ENCODE measurements around the gene NAGK. TPM values are rescaled to one million over a fixed set of nuclear protein-coding genes. Genes with fewer than 3 reads are reported as not detected.
"Not testable (repeated sequence)": the region's sequence is repeated elsewhere in the genome, so short reads cannot be mapped to it uniquely, and the experiment has no call there.

The NAGK gene
- total and polyA plus RNA-seq, 2 donors (not counting 3 experiments of a cell fraction or from before 2014, with no cell fraction given): 130 to 184 TPM

DNA sequence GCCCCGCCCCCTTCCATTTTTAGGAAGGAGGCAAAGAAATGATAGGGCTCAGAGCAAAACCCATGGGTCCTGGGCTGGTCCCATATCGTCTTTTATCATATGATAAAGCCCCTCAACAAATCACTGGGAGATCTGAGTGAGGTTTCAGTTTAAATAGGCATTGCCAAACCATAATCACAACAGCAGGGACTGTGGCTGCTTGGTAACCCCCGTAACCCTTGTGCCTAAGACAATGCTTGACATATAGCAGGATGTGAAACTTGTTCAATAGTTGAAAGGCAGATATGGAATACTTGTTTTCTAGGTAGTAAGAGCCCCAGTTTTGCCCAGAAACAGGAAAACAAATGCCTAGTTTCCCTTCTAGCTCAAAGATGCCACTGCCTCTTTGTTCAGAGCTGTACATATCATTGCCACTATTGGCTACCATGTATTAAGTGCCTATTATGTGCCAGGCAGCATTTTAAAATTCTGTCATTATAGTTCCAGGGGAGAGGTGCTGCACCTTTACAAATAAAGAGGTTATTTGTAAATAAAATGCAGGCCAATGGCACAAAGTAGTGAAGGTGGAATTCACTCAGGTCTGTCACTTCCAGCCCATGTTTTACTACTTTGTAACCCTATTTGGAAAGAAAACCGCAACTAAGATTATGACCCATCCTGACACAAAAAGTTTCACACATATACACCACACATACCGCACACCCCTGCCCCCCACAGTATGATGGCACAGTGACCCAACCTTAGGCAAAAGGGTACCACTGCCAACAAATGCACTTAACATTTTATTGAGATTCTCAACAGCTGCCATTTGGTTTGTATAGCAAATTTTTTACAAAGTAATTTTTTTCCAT is 14.2 kb downstream of the NAGK start:
- no peak for FAIRE-seq
- H3K9me3 ChIP-seq (replicated peaks; ENCODE audit: control insufficient read depth, insufficient read depth, low read length): no peaks in the 10 kb centered on the region
- no peak overlapping the region for H3K27ac ChIP-seq (ENCODE audit: insufficient read depth, low read depth, low read length)
- no peak overlapping the region for H3K9ac ChIP-seq (replicated peaks; ENCODE audit: extremely low read depth, insufficient read depth, low read length)
- H3K4me3 ChIP-seq (replicated peaks in 1 of 3; ENCODE audit: insufficient read depth in 1 of 3, low read depth in 1 of 3, low read length in 3 of 3): no peak overlapping the region
- H2AFZ ChIP-seq (ENCODE audit: low read depth, low read length): no peak overlapping the region
- no peak overlapping the region for H3K4me2 ChIP-seq (ENCODE audit: insufficient read depth, low read length)
- ChIA-PET POLR2A (no interaction called here), CTCF (interaction anchor here (2.7 kb wide), 1 partner anchor 18 kb away, joined by 10 read pairs; no protein-coding TSS in a partner anchor)
- no peak for DNase-seq (ENCODE audit: low read depth, low spot score)
- no peaks in the 10 kb centered on the region for H4K20me1 ChIP-seq (replicated peaks; ENCODE audit: control insufficient read depth, extremely low read depth, insufficient read depth, low read length)
- peaks cover 0 to 3% of the 10 kb centered on the region in 2 experiments for H3K27me3 ChIP-seq (ENCODE audit: control insufficient read depth in 2 of 2, insufficient read depth in 2 of 2, low read length in 2 of 2)
- TF ChIP-seq POLR2AphosphoS5 (IDR thresholded peaks at IDR 0.05; ENCODE audit: insufficient read depth, low read depth, low read length) (no peak), JUN (IDR thresholded peaks at IDR 0.05; ENCODE audit: borderline replicate concordance, insufficient read depth, insufficient read length, low read depth) (no peak), FOS (IDR thresholded peaks at IDR 0.05; ENCODE audit: borderline replicate concordance, insufficient read depth, low read length) (no peak), MYC (IDR thresholded peaks at IDR 0.05; ENCODE audit: low read depth, low read length) (no peak), POLR2A (IDR thresholded peaks at IDR 0.05; ENCODE audit: low read depth, low read length) (no peak), GATA2 (IDR thresholded peaks at IDR 0.05; ENCODE audit: insufficient read depth, insufficient read length, low read depth, low read length) (no peak), EZH2 (IDR thresholded peaks at IDR 0.05; ENCODE audit: borderline replicate concordance, low read depth, low read length, severe bottlenecking) (no peak)
- TF ChIP-seq, protein P1, sequence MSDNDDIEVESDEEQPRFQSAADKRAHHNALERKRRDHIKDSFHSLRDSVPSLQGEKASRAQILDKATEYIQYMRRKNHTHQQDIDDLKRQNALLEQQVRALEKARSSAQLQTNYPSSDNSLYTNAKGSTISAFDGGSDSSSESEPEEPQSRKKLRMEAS (IDR thresholded peaks at IDR 0.05; ENCODE audit: insufficient read depth, insufficient read length): no peak
- TF ChIP-seq, protein P2, sequence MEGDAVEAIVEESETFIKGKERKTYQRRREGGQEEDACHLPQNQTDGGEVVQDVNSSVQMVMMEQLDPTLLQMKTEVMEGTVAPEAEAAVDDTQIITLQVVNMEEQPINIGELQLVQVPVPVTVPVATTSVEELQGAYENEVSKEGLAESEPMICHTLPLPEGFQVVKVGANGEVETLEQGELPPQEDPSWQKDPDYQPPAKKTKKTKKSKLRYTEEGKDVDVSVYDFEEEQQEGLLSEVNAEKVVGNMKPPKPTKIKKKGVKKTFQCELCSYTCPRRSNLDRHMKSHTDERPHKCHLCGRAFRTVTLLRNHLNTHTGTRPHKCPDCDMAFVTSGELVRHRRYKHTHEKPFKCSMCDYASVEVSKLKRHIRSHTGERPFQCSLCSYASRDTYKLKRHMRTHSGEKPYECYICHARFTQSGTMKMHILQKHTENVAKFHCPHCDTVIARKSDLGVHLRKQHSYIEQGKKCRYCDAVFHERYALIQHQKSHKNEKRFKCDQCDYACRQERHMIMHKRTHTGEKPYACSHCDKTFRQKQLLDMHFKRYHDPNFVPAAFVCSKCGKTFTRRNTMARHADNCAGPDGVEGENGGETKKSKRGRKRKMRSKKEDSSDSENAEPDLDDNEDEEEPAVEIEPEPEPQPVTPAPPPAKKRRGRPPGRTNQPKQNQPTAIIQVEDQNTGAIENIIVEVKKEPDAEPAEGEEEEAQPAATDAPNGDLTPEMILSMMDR (IDR thresholded peaks at IDR 0.05; ENCODE audit: extremely low read depth in 1 of 2, insufficient read depth in 1 of 2, low read depth in 1 of 2, low read length in 2 of 2): no peak
- TSS peak; percentile 4 for BruUV-seq (replicated peaks)
- intact Hi-C loops (cut with micrococcal nuclease): no loop called here
- no peaks in the 10 kb centered on the region for H3K4me1 ChIP-seq (ENCODE audit: control insufficient read depth, extremely low read depth, insufficient read depth, low read length)
- H3K79me2 ChIP-seq (ENCODE audit: control insufficient read depth, insufficient read depth, low read length): no peaks in the 10 kb centered on the region
- H3K36me3 ChIP-seq (ENCODE audit: control insufficient read depth in 2 of 2, extremely low read depth in 1 of 2, insufficient read depth in 2 of 2, low read length in 2 of 2): peaks cover 0 to 11% of the 10 kb centered on the region in 2 experiments
- dilution Hi-C loops (cut with MboI; ENCODE audit: extremely low pct_ligation_motif_present, low sequenced_read_pairs): no loop called here
- H3K9me1 ChIP-seq (replicated peaks; ENCODE audit: control insufficient read depth, extremely low read depth, insufficient read depth, low read length): no peaks in the 10 kb centered on the region

DNA sequence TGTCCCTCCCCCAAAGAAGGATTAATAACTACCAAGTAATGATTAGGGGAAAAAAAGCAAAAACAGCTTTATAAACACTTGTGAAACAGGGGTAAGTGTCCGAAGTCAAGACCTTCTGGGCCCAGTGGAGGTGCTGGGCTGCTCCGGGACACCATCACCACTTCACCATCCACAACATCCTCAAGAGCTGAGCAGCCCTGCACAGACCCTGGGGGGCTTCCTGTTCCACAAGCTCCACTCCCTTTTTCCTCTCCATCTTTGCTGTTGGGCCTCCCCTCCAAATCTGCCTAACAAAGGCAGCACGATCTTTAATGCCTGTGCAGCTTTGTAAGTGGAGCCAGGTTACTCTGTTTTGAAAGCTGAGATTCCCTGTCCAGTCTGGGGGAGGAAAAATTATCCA is 14.8 kb downstream of the NAGK start:
- H3K4me2 ChIP-seq (ENCODE audit: insufficient read depth, low read length); H3K79me2 ChIP-seq (ENCODE audit: control insufficient read depth, insufficient read depth, low read length); H2AFZ ChIP-seq (ENCODE audit: low read depth, low read length); intact Hi-C loops (cut with micrococcal nuclease); H4K20me1 ChIP-seq (replicated peaks; ENCODE audit: control insufficient read depth, extremely low read depth, insufficient read depth, low read length); H3K27ac ChIP-seq (ENCODE audit: insufficient read depth, low read depth, low read length); H3K9ac ChIP-seq (replicated peaks; ENCODE audit: extremely low read depth, insufficient read depth, low read length); H3K9me1 ChIP-seq (replicated peaks; ENCODE audit: control insufficient read depth, extremely low read depth, insufficient read depth, low read length); DNase-seq (ENCODE audit: low read depth, low spot score); dilution Hi-C loops (cut with MboI; ENCODE audit: extremely low pct_ligation_motif_present, low sequenced_read_pairs); POLR2A ChIA-PET; H3K27me3 ChIP-seq (ENCODE audit: control insufficient read depth in 2 of 2, insufficient read depth in 2 of 2, low read length in 2 of 2); H3K4me3 ChIP-seq (replicated peaks in 1 of 3; ENCODE audit: insufficient read depth in 1 of 3, low read depth in 1 of 3, low read length in 3 of 3); BruUV-seq (replicated peaks); FAIRE-seq; H3K36me3 ChIP-seq (ENCODE audit: control insufficient read depth in 2 of 2, extremely low read depth in 1 of 2, insufficient read depth in 2 of 2, low read length in 2 of 2); H3K9me3 ChIP-seq (replicated peaks; ENCODE audit: control insufficient read depth, insufficient read depth, low read length); H3K4me1 ChIP-seq (ENCODE audit: control insufficient read depth, extremely low read depth, insufficient read depth, low read length): not testable (repeated sequence)
- CTCF ChIA-PET: interaction anchor here (2.7 kb wide), 1 partner anchor 18 kb away, joined by 10 read pairs; no protein-coding TSS in a partner anchor
